Endodermal cell (in vitro differentiated cells): Measurements from ENCODE around the gene COX7A2. TPM values are rescaled to one million over a fixed set of nuclear protein-coding genes. Genes with fewer than 3 reads are reported as not detected.
A peak's percentile ranks its signal among the peaks of the same experiment; 100 is the strongest.

Source experiments
- DNase-seq: peaks from one replicate; pipeline ENCODE4 v3.0.0-alpha.2; 2017
- H3K27ac ChIP-seq: 2 replicates; pipeline ENCODE4 v1.5.1; 2013; ENCODE audit warnings: mild to moderate bottlenecking, low read depth, low read length, moderate library complexity
- H3K27me3 ChIP-seq: 2 replicates; pipeline ENCODE4 v1.6.1; 2013; ENCODE audit warnings: mild to moderate bottlenecking, low read length, moderate library complexity; ENCODE audit not compliant: insufficient read depth, control insufficient read depth, poor library complexity, severe bottlenecking
- H3K36me3 ChIP-seq: 2 replicates; pipeline ENCODE4 v1.7.0; 2013; ENCODE audit warnings: mild to moderate bottlenecking, low read length, moderate library complexity; ENCODE audit not compliant: control insufficient read depth, insufficient read depth
- H3K4me1 ChIP-seq: one replicate; pipeline ENCODE4 v1.7.0; 2013; ENCODE audit warnings: low read length; ENCODE audit not compliant: control insufficient read depth, insufficient read depth
- H3K4me3 ChIP-seq: 2 replicates; pipeline ENCODE4 v1.5.1; 2013; ENCODE audit warnings: mild to moderate bottlenecking, low read length, moderate library complexity
- H3K9ac ChIP-seq: 2 replicates; pipeline ENCODE4 v1.6.1; 2013; ENCODE audit warnings: mild to moderate bottlenecking, low read length, moderate library complexity; ENCODE audit not compliant: poor library complexity, severe bottlenecking; ENCODE audit errors: extremely low read depth
- H3K9me3 ChIP-seq: 2 replicates; pipeline ENCODE4 v1.6.1; 2013; ENCODE audit warnings: mild to moderate bottlenecking, low read length, moderate library complexity; ENCODE audit not compliant: control insufficient read depth
- H3K27ac Mint-ChIP-seq: 2 replicates; pipeline ENCODE4 v1.8.0; 2020; ENCODE audit warnings: mixed read lengths
- H3K27me3 Mint-ChIP-seq: 2 replicates; pipeline ENCODE4 v1.8.0; 2021; ENCODE audit warnings: mild to moderate bottlenecking, mixed read lengths; ENCODE audit not compliant: insufficient read depth
- H3K36me3 Mint-ChIP-seq: 2 replicates; pipeline ENCODE4 v1.8.0; 2020; ENCODE audit warnings: low read depth, mixed read lengths
- H3K4me1 Mint-ChIP-seq: 2 replicates; pipeline ENCODE4 v1.8.0; 2020; ENCODE audit warnings: mixed read lengths
- H3K4me3 Mint-ChIP-seq: 2 replicates; pipeline ENCODE4 v1.8.0; 2020; ENCODE audit warnings: mild to moderate bottlenecking, moderate library complexity, mixed read lengths
- H3K9me3 Mint-ChIP-seq: 2 replicates; pipeline ENCODE4 v1.8.0; 2020; ENCODE audit warnings: mild to moderate bottlenecking, mixed read lengths
- CTCF ChIP-seq: fragments of 200-600 bp; sonication (generic); conservative IDR thresholded peaks from 2 replicates; pipeline ENCODE4 v1.5.0; 2021; ENCODE audit warnings: antibody characterized with exemption, mild to moderate bottlenecking
- WGBS, 2 experiments: methylation state at CpG; one replicate each; pipeline versions ENCODE4 v1.1.5 to v1.1.7; 2013; ENCODE audit warnings: missing lambda C conversion rate in 2 of 2, mixed read lengths in 1 of 2; ENCODE audit not compliant: insufficient coverage in 1 of 2, insufficient read length in 1 of 2; 5-methylcytosine and 5-hydroxymethylcytosine counted together
- total RNA-seq, 2 donors: library from RNA; stranded (reverse); fragmentation: NEBNext Ultra II Directional in 1 of 2; extraction: Animal tissue kit (Norgen Biotek cat#: 25700) in 1 of 2; gene quantifications; 2 replicates in 1 of 2; 3 replicates in 1 of 2; pipeline ENCODE4 v1.2.1, GENCODE V29; 2021

The COX7A2 gene
- total RNA-seq, 2 donors from 2014 or later = 399 to 472 TPM

- no peak for DNase-seq
- WGBS, 2 experiments = 87 to 100% methylated on average over 1 to 2 of the region's 2 CpGs
Observed at GRCh38 chr6:75291331-75291730, 47.7 kb upstream of the COX7A2 start.

GRCh38 chr6:75290136-75290945 lies 46.7 kb upstream of the COX7A2 start:
- H3K9me3 Mint-ChIP-seq = no peaks in the 10 kb centered on the region
- H3K27me3 Mint-ChIP-seq = no peaks in the 10 kb centered on the region
- 69 to 74% methylated on average over 4 to 7 of the region's 7 CpGs for WGBS, 2 experiments
- no peak overlapping the region for H3K4me3 ChIP-seq
- no peaks in the 10 kb centered on the region for H3K9me3 ChIP-seq
- TF ChIP-seq CTCF = no peak
- no peak overlapping the region for H3K4me3 Mint-ChIP-seq
- H3K27ac Mint-ChIP-seq = no peak overlapping the region
- DNase-seq = no peak
- no peak overlapping the region for H3K9ac ChIP-seq
- H3K27me3 ChIP-seq = no peaks in the 10 kb centered on the region
- H3K36me3 ChIP-seq = no peaks in the 10 kb centered on the region
- peaks cover 10% of the 10 kb centered on the region for H3K4me1 Mint-ChIP-seq
- H3K36me3 Mint-ChIP-seq = no peaks in the 10 kb centered on the region
- H3K27ac ChIP-seq = peak overlapping the region; percentile 69
- no peaks in the 10 kb centered on the region for H3K4me1 ChIP-seq

More at GRCh38 chr6:75291331-75291730, 47.7 kb upstream of the COX7A2 start:
- no peaks in the 10 kb centered on the region for H3K36me3 Mint-ChIP-seq
- H3K27me3 Mint-ChIP-seq = no peaks in the 10 kb centered on the region
- no peaks in the 10 kb centered on the region for H3K36me3 ChIP-seq
- H3K27me3 ChIP-seq = no peaks in the 10 kb centered on the region
- H3K27ac ChIP-seq = peak overlapping the region; percentile 42
- no peak overlapping the region for H3K4me3 ChIP-seq
- H3K9me3 Mint-ChIP-seq = no peaks in the 10 kb centered on the region
- TF ChIP-seq CTCF = no peak
- no peak overlapping the region for H3K27ac Mint-ChIP-seq
- no peaks in the 10 kb centered on the region for H3K4me1 ChIP-seq
- no peak overlapping the region for H3K4me3 Mint-ChIP-seq
- no peak overlapping the region for H3K9ac ChIP-seq
- peaks cover 10% of the 10 kb centered on the region for H3K4me1 Mint-ChIP-seq
- no peaks in the 10 kb centered on the region for H3K9me3 ChIP-seq

- no peak for DNase-seq
- no peaks in the 10 kb centered on the region for H3K9me3 ChIP-seq
- H3K36me3 ChIP-seq = no peaks in the 10 kb centered on the region
- no peak overlapping the region for H3K27ac Mint-ChIP-seq
- H3K9me3 Mint-ChIP-seq = no peaks in the 10 kb centered on the region
- peaks cover 10% of the 10 kb centered on the region for H3K4me1 Mint-ChIP-seq
- no peak for TF ChIP-seq CTCF
- no peaks in the 10 kb centered on the region for H3K27me3 Mint-ChIP-seq
- no peaks in the 10 kb centered on the region for H3K27me3 ChIP-seq
- H3K4me3 Mint-ChIP-seq = no peak overlapping the region
- H3K9ac ChIP-seq = no peak overlapping the region
- no peaks in the 10 kb centered on the region for H3K36me3 Mint-ChIP-seq
- H3K27ac ChIP-seq = no peak overlapping the region
- no peaks in the 10 kb centered on the region for H3K4me1 ChIP-seq
- WGBS, 2 experiments = 80 to 100% methylated on average over 1 of the region's 1 CpG
- no peak overlapping the region for H3K4me3 ChIP-seq
Observed at GRCh38 chr6:75288023-75288422, 44.4 kb upstream of the COX7A2 start.
